Stimulated activated CD8-positive, alpha-beta memory T cell treated with anti-CD3 and anti-CD28 coated beads, Interleukin-2, amount 100 ng/mL, for 48 hours (primary cell): ENCODE data around the gene RPTN.

Source experiments
- DNase-seq, 2 donors: peaks; one replicate each; pipeline ENCODE4 v3.0.0-alpha.2; 2020; ENCODE audit warnings: low read depth in 2 of 2

The RPTN gene

DNA sequence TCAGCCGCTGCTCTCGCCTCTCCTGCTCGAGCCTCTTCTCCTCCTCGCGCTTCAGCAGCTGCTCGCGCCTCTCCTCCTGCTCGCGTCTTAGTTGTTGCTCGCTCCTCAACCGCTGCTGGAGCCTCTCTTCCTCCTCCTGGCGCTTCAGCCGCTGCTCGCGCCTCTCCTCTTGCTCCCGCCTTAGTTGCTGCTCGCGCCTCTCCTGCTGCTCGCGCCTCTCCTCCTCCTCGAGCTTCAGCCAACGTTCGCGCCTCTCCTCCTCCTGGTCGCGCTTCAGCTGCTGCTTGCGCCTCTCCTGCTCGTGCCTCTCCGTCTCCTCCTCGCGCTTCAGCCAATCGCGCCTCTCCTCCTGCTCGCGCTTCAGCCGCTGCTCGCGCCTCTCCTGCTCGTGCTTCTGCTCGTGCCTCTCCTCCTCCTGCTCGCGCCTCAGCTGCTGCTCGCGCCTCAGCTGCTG is 47.5 kb downstream of the RPTN start:
- DNase-seq, result no peak

DNA sequence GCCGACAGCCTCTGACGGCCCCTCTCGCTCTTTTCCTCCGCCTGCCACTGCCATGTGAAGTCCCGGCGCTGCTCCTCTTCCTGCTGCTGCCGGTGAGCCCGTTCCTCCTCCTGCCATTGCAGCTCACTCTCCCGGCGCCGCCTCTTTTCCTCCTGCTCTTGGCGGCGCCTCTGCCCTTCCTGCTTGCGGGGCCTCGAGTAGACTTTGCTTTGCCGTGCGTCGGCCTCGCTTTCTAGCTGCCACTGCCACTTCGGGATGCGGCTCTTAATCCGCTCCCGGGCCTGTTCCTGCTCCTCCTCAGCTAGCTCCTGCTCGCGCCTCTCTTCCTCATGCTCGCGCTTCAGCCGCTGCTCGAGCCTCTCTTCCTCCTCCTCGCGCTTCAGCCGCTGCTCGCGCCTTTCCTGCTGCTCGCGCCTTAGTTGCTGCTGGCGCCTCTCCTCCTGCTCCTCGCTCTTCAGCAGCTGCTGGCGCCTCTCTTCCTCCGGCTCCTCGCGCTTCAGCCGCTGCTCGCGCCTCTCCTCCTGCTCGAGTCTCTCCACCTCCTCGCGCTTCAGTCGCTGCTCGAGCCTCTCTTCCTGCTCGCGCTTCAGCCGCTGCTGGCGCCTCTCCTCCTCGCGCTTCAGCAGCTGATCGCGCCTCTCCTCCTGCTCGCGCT is 48.0 kb downstream of the RPTN start:
- DNase-seq, result no peak

DNA sequence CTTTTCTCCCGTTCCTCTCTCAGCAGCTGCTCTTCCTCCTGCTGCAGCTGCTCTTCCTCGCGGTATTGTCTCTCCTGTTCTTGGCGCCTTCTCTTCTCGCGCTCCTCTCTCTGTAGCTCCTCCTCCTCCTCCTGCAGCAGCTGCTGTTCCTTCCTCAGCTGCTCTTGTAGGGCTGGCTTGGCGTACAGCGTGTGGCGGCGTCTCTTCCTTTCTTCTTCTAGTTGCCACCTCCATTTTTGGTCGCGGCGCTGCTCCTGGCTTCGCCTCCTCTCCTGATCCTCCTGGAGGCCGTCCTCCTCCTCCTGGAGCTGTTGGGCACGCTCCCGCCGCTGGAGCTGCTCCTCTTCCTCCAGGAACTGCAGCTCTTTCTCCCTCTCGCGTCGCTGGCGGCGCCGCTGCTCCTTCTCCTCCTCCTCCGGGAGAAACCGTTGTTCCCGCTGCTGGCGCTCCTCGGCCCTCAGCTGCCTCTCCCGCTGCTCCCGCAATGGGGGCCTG is 48.6 kb downstream of the RPTN start:
- no peak for DNase-seq

DNA sequence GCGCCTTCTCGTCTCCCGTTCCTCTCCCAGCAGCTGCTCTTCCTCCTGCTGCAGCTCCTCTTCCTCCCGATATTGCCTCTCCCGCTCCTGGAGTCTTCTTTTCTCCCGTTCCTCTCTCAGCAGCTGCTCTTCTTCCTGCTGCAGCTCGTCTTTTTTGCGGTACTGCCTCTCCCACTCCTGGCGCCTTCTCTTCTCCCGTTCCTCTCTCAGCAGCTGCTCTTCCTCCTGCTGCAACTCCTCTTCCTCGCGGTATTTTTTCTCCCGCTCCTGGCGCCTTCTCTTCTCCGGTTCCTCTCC is 49.1 kb downstream of the RPTN start:
- DNase-seq, result no peak

DNA sequence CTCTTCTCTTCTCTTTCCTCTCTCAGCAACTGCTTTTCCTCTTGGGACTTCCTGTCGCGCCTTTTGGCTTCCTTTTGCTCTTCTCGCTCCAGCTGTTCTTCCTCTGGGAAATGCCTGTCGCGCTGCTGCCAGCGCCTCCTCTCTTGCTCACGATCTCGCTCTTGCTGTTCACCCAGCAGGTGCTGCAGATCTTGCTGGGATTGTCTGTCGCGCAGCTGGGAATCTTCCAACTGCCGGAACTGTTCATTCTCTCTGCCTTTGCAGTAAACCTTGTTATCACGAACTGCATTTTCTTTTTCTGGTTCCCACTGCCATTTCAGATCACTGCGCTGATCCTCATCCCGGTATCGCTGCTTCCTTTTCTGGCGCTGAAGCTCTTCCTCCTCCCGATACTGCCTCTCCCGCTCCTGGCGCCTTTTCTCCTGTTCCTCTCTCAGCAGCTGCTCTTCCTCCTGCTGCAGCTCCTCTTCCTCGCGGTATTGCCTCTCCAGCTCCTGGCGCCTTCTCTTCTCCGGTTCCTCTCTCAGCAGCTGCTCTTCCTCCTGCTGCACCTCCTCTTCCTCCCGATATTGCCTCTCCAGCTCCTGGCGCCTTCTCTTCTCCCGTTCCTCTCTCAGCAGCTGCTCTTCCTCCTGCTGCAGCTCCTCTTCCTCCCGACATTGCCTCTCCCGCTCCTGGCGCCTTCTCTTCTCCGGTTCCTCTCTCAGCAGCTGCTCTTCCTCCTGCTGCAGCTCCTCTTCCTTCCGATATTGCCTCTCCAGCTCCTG is 49.6 kb downstream of the RPTN start:
- no peak for DNase-seq

DNA sequence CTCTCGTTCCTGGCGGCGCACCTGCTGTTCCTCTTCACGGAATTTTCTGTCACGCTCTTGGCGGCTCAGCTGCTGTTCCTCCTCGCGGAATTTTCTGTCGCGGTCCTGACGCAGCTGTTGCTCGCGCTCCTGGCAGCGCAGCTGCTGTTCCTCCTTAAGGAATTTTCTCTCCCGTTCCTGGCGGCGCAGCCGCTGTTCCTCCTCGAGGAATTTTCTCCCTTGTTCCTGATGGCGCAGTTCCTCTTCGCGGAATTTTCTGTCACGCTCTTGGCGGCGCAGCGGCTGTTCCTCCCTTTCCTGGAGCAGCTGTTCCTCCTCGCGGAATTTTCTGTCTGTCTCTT is 50.2 kb downstream of the RPTN start:
- DNase-seq, result no peak

DNA sequence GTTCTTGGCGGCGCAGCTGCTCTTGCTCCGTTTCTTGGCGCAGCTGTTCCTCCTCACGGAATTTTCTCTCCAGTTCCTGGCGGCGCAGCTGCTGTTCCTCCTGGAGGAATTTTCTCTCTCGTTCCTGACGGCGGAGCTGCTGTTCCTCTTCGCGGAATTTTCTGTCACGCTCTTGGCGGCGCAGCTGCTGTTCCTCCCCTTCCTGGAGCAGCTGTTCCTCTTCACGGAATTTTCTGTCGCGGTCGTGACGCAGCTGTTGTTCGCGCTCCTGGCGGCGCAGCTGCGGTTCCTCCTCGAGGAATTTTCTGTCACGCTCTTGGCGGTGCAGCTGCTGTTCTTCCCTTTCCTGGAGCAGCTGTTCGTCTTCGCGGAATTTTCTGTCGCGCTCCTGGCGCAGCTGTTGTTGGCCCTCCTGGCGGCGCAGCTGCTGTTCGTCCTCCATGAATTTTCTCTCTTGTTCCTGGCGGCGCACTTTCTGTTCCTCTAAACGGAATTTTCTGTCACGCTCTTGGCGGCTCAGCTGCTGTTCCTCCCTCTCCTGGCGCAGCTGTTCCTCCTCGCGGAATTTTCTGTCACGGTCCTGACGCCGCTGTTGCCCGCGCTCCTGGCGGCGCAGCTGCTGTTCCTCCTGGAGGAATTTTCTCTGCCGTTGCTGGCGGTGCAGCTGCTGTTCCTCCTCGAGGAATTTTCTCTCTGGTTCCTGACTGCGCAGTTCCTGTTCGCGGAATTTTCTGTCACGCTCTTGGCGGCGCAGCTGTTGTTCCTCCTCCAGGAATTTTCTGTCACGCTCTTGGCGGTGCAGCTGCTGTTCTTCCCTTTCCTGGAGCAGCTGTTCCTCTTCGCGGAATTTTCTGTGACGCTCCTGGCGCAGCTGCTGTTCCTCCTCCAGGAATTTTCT is 50.8 kb downstream of the RPTN start:
- DNase-seq, result no peak

DNA sequence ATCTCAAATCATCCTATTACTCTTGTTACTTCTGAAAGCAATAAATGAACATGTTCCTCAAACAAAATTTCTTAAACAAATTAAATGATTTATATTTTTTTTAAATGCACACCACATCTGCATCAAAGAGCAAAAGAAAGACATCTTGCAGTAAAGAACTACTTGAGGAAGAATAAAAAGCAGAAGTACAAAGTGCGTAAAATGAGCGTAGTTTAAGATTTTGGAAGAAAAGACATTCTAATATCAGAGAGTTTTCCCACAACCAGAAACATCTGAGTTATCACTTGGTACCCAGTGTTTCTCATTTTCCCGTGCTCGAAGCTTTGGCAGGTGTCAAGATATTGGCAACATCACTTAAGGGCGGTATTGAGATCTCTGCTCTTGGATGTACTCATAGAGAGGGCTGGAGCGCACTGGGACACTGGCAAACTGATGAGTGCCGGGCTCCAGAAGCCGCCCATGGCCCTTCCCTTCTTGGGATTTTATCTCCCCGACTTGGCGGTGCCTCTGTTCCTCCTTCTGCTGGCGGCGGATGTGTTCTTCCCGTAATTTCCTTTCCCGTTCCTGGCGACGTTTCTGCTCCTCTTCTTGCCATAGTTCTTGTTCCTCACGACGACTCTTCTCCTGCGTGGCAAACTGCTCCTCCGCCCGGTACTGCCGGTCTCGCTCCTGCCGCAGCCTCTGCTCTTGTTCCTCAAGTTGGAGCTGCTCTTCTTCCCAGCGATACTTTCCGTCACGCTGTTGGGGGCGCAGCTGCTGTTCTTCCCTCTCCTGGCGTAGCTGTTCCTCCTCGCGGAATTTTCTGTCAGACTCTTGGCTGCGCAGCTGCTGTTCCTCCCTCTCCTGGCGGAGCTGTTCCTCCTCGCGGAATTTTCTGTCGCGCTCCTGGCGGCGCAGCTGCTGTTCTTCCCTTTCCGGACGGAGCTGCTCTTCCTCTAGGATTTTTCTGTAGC is 51.7 kb downstream of the RPTN start:
- DNase-seq, result no peak

DNA sequence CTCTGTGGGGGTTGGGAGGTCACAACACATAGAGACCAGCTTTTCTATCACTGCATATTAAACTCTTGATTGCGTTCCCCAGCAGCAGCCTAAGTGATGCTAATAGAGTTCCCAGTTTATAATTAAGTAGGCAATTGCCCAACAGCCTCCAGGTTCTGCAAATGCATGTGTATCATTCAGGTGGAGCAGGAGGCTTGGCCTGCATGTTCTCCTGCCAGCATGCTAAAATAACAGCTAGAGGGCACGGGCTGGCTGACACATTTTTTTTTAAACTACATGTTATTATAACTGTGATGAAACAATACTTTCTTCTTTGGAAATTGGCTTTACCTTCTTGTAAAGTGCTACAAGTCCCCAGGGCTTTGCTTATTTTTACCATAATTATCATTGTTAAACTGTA is 54.2 kb downstream of the RPTN start:
- no peak for DNase-seq
